CD4-positive, alpha-beta T cell (primary cell): Measurements from ENCODE around the gene ROM1. TPM values are rescaled to one million over a fixed set of nuclear protein-coding genes. Genes with fewer than 3 reads are reported as not detected.
"Not testable (repeated sequence)": the region's sequence is repeated elsewhere in the genome, so short reads cannot be mapped to it uniquely, and the experiment has no call there.

ENCODE experiments used
- ATAC-seq: fragments of 200-7000 bp; cut with Tn5 transposase; one replicate; pipeline ENCODE4 v1.10.0; 2022; ENCODE audit warnings: mild to moderate bottlenecking; ENCODE audit not compliant: poor library complexity
- CTCF ChIA-PET: fragments of 350-600 bp; sonication (Branson Sonifier 250); formaldehyde crosslinking; loops from one replicate; lab custom pipeline; 2021; ENCODE audit warnings: antibody characterized with exemption, inconsistent platforms; lab: Charles Lee
- POLR2A ChIA-PET: fragments of 350-600 bp; sonication (Branson Sonifier 250); formaldehyde crosslinking; loops from one replicate; lab custom pipeline; 2021; ENCODE audit warnings: antibody characterized with exemption, inconsistent platforms; lab: Charles Lee
- DNase-seq, 14 experiments: peaks; one replicate each; pipeline ENCODE4 v3.0.0-alpha.2; 2013 to 2020; ENCODE audit warnings: mixed read lengths in 2 of 14
- H3K27ac ChIP-seq, 2 donors: one replicate each; pipeline versions ENCODE4 v1.5.1 to v1.7.0; 2013; ENCODE audit warnings: low read length in 2 of 2, low read depth in 1 of 2, mild to moderate bottlenecking in 1 of 2
- H3K27me3 ChIP-seq, 2 experiments: 1 replicate in 1 of 2; 2 replicates in 1 of 2; pipeline versions ENCODE4 v1.6.1 to v1.7.0; 2013; ENCODE audit warnings: low read length in 2 of 2, control low read depth in 1 of 2, mild to moderate bottlenecking in 1 of 2, moderate library complexity in 1 of 2; ENCODE audit not compliant: insufficient read depth in 2 of 2, control insufficient read depth in 1 of 2
- H3K36me3 ChIP-seq: one replicate; pipeline ENCODE4 v1.6.1; 2013; ENCODE audit warnings: low read length, control low read depth; ENCODE audit not compliant: insufficient read depth
- H3K4me1 ChIP-seq: one replicate; pipeline ENCODE4 v1.6.1; 2013; ENCODE audit warnings: low read length, control low read depth; ENCODE audit not compliant: insufficient read depth
- H3K4me3 ChIP-seq: one replicate; pipeline ENCODE4 v1.5.1; 2013; ENCODE audit warnings: mild to moderate bottlenecking, low read length, moderate library complexity
- H3K9me3 ChIP-seq, 2 experiments: 1 replicate in 1 of 2; 2 replicates in 1 of 2; pipeline versions ENCODE4 v1.6.1 to v1.7.0; 2013; ENCODE audit warnings: low read length in 2 of 2, mild to moderate bottlenecking in 2 of 2, control low read depth in 1 of 2, moderate library complexity in 1 of 2; ENCODE audit not compliant: control insufficient read depth in 1 of 2, insufficient read depth in 1 of 2
- H3K27ac Mint-ChIP-seq: one replicate; pipeline ENCODE4 v1.8.0; 2020; ENCODE audit warnings: mixed read lengths
- H3K27me3 Mint-ChIP-seq: one replicate; pipeline ENCODE4 v1.8.0; 2021; ENCODE audit warnings: mixed read lengths
- H3K36me3 Mint-ChIP-seq: one replicate; pipeline ENCODE4 v1.8.0; 2021; ENCODE audit warnings: low read depth, mixed read lengths
- H3K4me1 Mint-ChIP-seq: one replicate; pipeline ENCODE4 v1.8.0; 2021; ENCODE audit warnings: low read depth, mixed read lengths
- H3K4me3 Mint-ChIP-seq: one replicate; pipeline ENCODE4 v1.8.0; 2020; ENCODE audit warnings: mild to moderate bottlenecking, mixed read lengths
- H3K9me3 Mint-ChIP-seq: one replicate; pipeline ENCODE4 v1.8.0; 2020; ENCODE audit warnings: mixed read lengths
- intact Hi-C, 2 experiments: fragments of 100-400 bp; cut with DNase I in 1 of 2; cut with micrococcal nuclease in 1 of 2; formaldehyde crosslinking; loops; one replicate each; pipeline versions ENCODE4 v1.15.1 to v1.9.0; 2023 to 2025; cut with DNase I, micrococcal nuclease
- total RNA-seq, 174 experiments: library from RNA in 2 of 174; stranded (reverse) in 2 of 174; gene quantifications; one replicate each; pipeline ENCODE4 v1.2.3 and lab custom pipeline; 2021 to 2026
- TF ChIP-seq, protein P1 (sequence below): fragments of 200-600 bp; IDR thresholded peaks from one replicate; pipeline ENCODE4 v1.8.0; 2022; ENCODE audit warnings: antibody characterized with exemption, mild to moderate bottlenecking

Gene ROM1
- total RNA-seq, 2 experiments from 2014 or later = 0.42 to 0.71 TPM

- peak overlapping the region; percentile 88 for H3K4me3 Mint-ChIP-seq
- no peaks in the 10 kb centered on the region for H3K27me3 Mint-ChIP-seq
- no peaks in the 10 kb centered on the region for H3K9me3 Mint-ChIP-seq
- no peak for DNase-seq
- H3K9me3 ChIP-seq = no peaks in the 10 kb centered on the region
- H3K4me1 Mint-ChIP-seq = peaks cover 38% of the 10 kb centered on the region
- H3K4me3 ChIP-seq = peak overlapping the region; percentile 92
- peaks cover 46% of the 10 kb centered on the region for H3K36me3 Mint-ChIP-seq
- H3K27ac ChIP-seq = peak overlapping the region; percentile 76 to 90
- H3K27me3 ChIP-seq = no peaks in the 10 kb centered on the region
- TF ChIP-seq, protein P1, sequence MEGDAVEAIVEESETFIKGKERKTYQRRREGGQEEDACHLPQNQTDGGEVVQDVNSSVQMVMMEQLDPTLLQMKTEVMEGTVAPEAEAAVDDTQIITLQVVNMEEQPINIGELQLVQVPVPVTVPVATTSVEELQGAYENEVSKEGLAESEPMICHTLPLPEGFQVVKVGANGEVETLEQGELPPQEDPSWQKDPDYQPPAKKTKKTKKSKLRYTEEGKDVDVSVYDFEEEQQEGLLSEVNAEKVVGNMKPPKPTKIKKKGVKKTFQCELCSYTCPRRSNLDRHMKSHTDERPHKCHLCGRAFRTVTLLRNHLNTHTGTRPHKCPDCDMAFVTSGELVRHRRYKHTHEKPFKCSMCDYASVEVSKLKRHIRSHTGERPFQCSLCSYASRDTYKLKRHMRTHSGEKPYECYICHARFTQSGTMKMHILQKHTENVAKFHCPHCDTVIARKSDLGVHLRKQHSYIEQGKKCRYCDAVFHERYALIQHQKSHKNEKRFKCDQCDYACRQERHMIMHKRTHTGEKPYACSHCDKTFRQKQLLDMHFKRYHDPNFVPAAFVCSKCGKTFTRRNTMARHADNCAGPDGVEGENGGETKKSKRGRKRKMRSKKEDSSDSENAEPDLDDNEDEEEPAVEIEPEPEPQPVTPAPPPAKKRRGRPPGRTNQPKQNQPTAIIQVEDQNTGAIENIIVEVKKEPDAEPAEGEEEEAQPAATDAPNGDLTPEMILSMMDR = no peak
- ATAC-seq = no peak
- peaks cover 56% of the 10 kb centered on the region for H3K4me1 ChIP-seq
- POLR2A ChIA-PET = interaction anchor here (1.0 to 5.7 kb wide), 12 partner anchors 9 to 228 kb away, joined by 3 to 55 read pairs (median 6); partner anchors contain the start of genes B3GAT3, C11orf98, CSKMT and INTS5
- intact Hi-C loops = loop anchor here in 1 of 2 experiments (2.0 to 5.0 kb wide), 2 partner anchors 23 to 39 kb away; partner anchors contain the start of genes INTS5 and TUT1
- H3K36me3 ChIP-seq = peaks cover 61% of the 10 kb centered on the region
- peak overlapping the region; percentile 88 for H3K27ac Mint-ChIP-seq
- CTCF ChIA-PET = interaction anchor here (1.2 to 3.0 kb wide), 4 partner anchors 9 to 81 kb away, joined by 4 to 20 read pairs (median 5); partner anchors contain the start of genes B3GAT3, INTS5 and TUT1
Observed at GRCh38 chr11:62613291-62613778, 278 bp downstream of the ROM1 start.

DNA sequence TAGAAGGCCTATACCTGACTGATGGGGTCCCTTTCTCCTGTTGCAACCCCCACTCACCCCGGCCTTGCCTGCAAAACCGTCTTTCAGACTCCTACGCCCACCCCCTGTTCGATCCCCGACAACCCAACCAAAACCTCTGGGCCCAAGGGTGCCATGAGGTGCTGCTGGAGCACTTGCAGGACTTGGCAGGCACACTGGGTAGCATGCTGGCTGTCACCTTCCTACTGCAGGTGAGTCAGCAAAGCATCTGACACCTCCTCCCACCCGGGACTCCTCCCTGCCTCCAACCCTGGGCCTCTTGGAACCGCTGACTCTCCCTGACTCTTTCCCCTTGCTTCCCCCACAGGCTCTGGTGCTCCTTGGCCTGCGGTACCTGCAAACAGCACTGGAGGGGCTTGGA lies 1.2 kb downstream of the ROM1 start:
- no peak for ATAC-seq
- no peak overlapping the region for H3K27ac ChIP-seq
- peaks cover 36% of the 10 kb centered on the region for H3K4me1 Mint-ChIP-seq

GRCh38 chr11:62615521-62615920 lies 2.5 kb downstream of the ROM1 start:
- intact Hi-C loops = no loop called here
- Mint-ChIP-seq H3K27ac (no peak overlapping the region), H3K27me3 (no peaks in the 10 kb centered on the region), H3K36me3 (peaks cover 42% of the 10 kb centered on the region), H3K4me1 (peaks cover 38% of the 10 kb centered on the region), H3K4me3 (no peak overlapping the region), H3K9me3 (no peaks in the 10 kb centered on the region)
- TF ChIP-seq, protein P1 = no peak
- Histone ChIP-seq H3K27ac (no peak overlapping the region), H3K27me3 (no peaks in the 10 kb centered on the region), H3K4me3 (no peak overlapping the region), H3K9me3 (no peaks in the 10 kb centered on the region), H3K4me1 (peaks cover 50% of the 10 kb centered on the region), H3K36me3 (peaks cover 40% of the 10 kb centered on the region)
- ATAC-seq (no peak), DNase-seq (no peak)
- CTCF ChIA-PET = no interaction called here
- POLR2A ChIA-PET = no interaction called here

More for the DNA sequence above, 1.2 kb downstream of the ROM1 start:
- ChIA-PET POLR2A (interaction anchor here (1.0 to 5.7 kb wide), 6 partner anchors 8 to 40 kb away, joined by 3 to 55 read pairs (median 17); partner anchors contain the start of genes B3GAT3, INTS5, MTA2 and TUT1), CTCF (no interaction called here)
- Mint-ChIP-seq H3K27me3 (no peaks in the 10 kb centered on the region), H3K9me3 (no peaks in the 10 kb centered on the region), H3K27ac (peak overlapping the region; percentile 88), H3K36me3 (peaks cover 42% of the 10 kb centered on the region), H3K4me3 (peak overlapping the region; percentile 88)
- Histone ChIP-seq H3K36me3 (peaks cover 52% of the 10 kb centered on the region), H3K27me3 (no peaks in the 10 kb centered on the region), H3K4me3 (no peak overlapping the region), H3K4me1 (peaks cover 48% of the 10 kb centered on the region), H3K9me3 (no peaks in the 10 kb centered on the region)
- DNase-seq = peak in 4 of 14 experiments; percentile 8 to 43 (median 28)
- TF ChIP-seq, protein P1 = no peak
- intact Hi-C loops = loop anchor here in 1 of 2 experiments (5.0 kb wide), 1 partner anchor 38 kb away; the partner anchor contains the start of gene INTS5

DNA sequence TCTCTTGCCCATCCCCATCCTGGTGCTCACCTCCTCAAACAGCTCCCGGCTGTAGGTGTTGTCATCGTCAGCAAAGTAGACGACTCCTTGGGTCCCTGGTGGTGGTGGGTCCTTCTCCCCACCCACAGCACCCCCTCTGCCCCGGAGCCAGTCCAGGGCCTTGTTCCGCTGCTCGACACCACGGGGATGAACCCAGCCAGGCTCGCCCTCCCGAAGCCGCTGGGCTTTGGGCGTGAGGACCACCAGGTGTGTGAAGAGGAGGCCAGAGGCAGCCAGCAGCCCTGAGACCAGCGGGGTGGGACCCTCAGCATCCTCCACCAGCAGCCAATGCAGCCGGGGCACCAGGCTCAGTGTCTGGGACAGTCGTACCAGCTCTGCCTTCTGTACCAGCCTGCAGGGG lies 3.9 kb downstream of the ROM1 start:
- DNase-seq, ATAC-seq, H3K9me3 ChIP-seq, CTCF ChIA-PET, H3K27ac ChIP-seq, H3K27me3 ChIP-seq, intact Hi-C loops, H3K4me3 ChIP-seq, H3K27ac Mint-ChIP-seq, H3K9me3 Mint-ChIP-seq, H3K4me3 Mint-ChIP-seq, H3K27me3 Mint-ChIP-seq: not testable (repeated sequence)
- Mint-ChIP-seq H3K4me1 (peaks cover 36% of the 10 kb centered on the region), H3K36me3 (peaks cover 49% of the 10 kb centered on the region)
- POLR2A ChIA-PET = interaction anchor here (0.6 kb wide), 1 partner anchor 48 kb away, joined by 3 read pairs; the partner anchor contains the start of genes C11orf98 and CSKMT
- H3K36me3 ChIP-seq = peaks cover 33% of the 10 kb centered on the region
- H3K4me1 ChIP-seq = peaks cover 46% of the 10 kb centered on the region
